Activated CD4-positive, alpha-beta T cell treated with anti-CD3 and anti-CD28 coated beads, Interleukin-2, amount 10 ng/mL, durations not matched to agents 24 days and 14 days (primary cell): ENCODE results near the gene MUC6. TPM values are rescaled to one million over a fixed set of nuclear protein-coding genes. Genes with fewer than 3 reads are reported as not detected.
A peak's percentile ranks its signal among the peaks of the same experiment; 100 is the strongest.

Experiments used
- DNase-seq: peaks from one replicate; pipeline ENCODE4 v3.0.0; 2022
- H3K27ac Mint-ChIP-seq: one replicate; pipeline ENCODE4 v1.8.0; 2022; ENCODE audit warnings: mild to moderate bottlenecking, mixed read lengths
- H3K27me3 Mint-ChIP-seq: one replicate; pipeline ENCODE4 v1.8.0; 2022; ENCODE audit warnings: mixed read lengths
- H3K36me3 Mint-ChIP-seq: one replicate; pipeline ENCODE4 v1.8.0; 2022; ENCODE audit warnings: low read depth, mild to moderate bottlenecking, mixed read lengths
- H3K4me1 Mint-ChIP-seq: one replicate; pipeline ENCODE4 v1.8.0; 2021; ENCODE audit warnings: mixed read lengths
- H3K4me3 Mint-ChIP-seq: one replicate; pipeline ENCODE4 v1.8.0; 2022; ENCODE audit warnings: mild to moderate bottlenecking, moderate library complexity, mixed read lengths
- H3K9me3 Mint-ChIP-seq: one replicate; pipeline ENCODE4 v1.8.0; 2021; ENCODE audit warnings: mixed read lengths
- intact Hi-C: fragments of 100-400 bp; cut with micrococcal nuclease; formaldehyde crosslinking; loops from one replicate; pipeline ENCODE4 v1.15.1; 2023
- total RNA-seq: library from RNA; stranded (reverse); gene quantifications from 2 replicates; pipeline ENCODE4 v1.2.3, GENCODE V29; 2022

Gene MUC6
- total RNA-seq, 1 donor from 2014 or later: not detected

DNA sequence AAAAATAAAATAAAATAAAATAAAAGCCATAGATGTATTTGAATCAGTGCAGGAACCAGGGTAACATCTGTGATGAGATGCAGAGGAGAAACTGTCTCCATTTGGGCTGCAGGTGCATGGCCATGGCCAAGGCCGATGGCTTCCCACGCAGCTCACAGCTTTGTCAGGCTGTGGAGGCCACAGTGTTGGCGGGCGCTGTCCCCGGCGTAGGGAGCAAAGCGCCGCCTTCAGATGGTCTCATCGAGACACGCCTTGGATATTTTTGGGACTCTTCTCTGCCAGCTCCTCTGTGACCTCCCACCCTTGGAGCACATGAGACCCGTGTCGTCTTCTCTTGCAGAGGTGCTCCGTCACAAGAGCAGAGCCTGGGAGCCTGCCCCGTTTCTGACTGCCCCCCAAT, 38.6 kb downstream of the MUC6 start:
- Mint-ChIP-seq H3K9me3 (no peaks in the 10 kb centered on the region), H3K36me3 (peaks cover 17% of the 10 kb centered on the region), H3K4me3 (no peak overlapping the region), H3K4me1 (peaks cover 5% of the 10 kb centered on the region), H3K27me3 (no peaks in the 10 kb centered on the region), H3K27ac (no peak overlapping the region)
- intact Hi-C loops: no loop called here
- no peak for DNase-seq

DNA sequence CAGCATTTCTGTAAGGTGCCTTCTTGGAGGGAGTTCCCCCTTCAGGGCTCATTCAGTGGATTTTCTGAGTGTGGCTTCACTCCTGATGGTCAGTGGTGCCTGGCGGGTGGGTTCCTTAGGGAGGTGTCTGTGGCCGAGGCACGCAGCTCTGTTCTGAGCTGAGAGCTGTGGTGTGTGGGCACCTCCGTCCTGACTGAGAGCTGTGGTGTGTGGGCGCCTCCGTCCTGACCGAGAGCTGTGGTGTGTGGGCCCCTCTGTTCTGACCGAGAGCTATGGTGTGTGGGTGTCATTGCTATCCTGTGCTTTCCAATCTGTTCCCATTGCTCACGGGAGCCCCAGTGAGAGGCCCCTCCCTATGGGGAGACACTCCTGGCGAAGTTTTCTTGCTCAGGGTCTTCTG, 39.8 kb downstream of the MUC6 start:
- intact Hi-C loops: no loop called here
- Mint-ChIP-seq H3K27me3 (no peaks in the 10 kb centered on the region), H3K9me3 (no peaks in the 10 kb centered on the region), H3K27ac (peak overlapping the region; percentile 42), H3K4me3 (no peak overlapping the region), H3K4me1 (peaks cover 5% of the 10 kb centered on the region), H3K36me3 (peaks cover 18% of the 10 kb centered on the region)
- no peak for DNase-seq

DNA sequence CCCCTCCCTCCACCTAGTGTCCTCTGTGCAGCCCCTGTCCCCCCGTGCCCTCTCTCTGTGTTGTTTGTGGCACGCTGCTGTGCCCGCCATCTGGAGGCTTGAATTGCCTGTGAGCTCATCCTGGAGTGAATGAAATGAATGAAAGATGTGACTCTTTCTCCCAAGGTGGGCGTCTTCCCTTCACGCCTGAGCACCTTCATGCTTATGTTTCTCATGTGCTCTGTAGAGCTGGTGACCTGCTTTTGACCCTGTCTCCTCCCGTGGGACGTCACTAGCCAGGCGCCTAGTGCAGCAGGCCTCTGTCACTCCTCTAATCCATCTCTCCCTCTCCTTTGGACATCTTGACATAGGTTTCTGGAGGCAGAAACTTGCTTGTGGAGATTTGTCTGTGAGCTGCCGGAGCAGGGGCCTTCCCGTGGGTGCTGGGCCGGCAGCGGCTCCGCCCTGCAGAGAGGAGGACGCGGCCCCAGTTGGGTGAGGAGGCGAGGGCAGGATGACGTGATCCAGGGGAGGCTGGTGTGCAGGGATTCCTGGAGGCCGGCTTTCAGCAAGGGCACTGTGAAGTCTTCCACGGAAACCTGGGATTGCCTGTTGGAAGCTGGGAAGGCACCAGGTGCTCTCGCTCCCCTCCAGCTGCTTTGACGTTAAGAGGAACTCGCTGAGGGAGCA, 40.6 kb downstream of the MUC6 start:
- no peak overlapping the region for H3K4me3 Mint-ChIP-seq
- no peak for DNase-seq

DNA sequence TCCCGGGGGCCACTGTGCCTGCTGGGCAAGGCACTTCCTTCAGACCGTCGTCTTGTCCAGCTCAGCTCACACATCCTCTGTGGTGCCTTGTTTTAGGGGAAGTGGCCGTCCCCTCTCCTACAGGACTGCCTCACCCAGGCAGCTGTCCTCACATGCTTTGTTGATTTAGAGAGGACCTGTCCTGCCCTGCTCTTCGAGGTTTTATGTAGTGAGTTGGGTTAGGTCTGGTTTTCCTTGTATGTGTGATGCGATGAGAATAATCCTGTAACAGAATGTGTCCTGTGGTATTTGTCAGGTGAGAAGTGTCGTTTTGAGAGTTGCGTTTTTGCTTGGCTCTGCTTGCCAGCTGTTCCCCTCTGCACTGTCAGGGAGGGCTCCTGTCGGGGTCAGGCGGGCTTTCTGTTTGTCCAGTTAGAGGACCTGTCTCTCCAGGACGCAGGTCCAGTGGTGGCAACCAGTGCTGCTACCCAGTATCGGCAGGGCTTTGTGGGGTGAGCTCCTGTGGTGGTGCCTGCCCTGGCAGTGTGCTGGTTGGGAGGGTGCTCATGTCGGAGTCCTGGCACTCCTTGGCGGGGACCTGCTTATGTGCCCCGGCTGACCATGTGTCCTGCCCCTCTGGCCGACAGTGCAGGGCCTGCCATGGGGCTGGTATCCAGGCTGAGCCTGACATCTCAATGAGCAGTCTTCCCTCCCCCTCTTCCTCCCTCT, 41.3 kb downstream of the MUC6 start:
- no peak for DNase-seq
- Mint-ChIP-seq H3K4me3 (no peak overlapping the region), H3K27me3 (no peaks in the 10 kb centered on the region), H3K27ac (no peak overlapping the region), H3K36me3 (peaks cover 18% of the 10 kb centered on the region), H3K4me1 (peaks cover 5% of the 10 kb centered on the region), H3K9me3 (no peaks in the 10 kb centered on the region)
- intact Hi-C loops: no loop called here

More for the DNA sequence above, 40.6 kb downstream of the MUC6 start:
- H3K36me3 Mint-ChIP-seq: peaks cover 21% of the 10 kb centered on the region
- peaks cover 5% of the 10 kb centered on the region for H3K4me1 Mint-ChIP-seq
- no peaks in the 10 kb centered on the region for H3K9me3 Mint-ChIP-seq
- no peaks in the 10 kb centered on the region for H3K27me3 Mint-ChIP-seq
- intact Hi-C loops: no loop called here
- peak overlapping the region; percentile 84 for H3K27ac Mint-ChIP-seq

DNA sequence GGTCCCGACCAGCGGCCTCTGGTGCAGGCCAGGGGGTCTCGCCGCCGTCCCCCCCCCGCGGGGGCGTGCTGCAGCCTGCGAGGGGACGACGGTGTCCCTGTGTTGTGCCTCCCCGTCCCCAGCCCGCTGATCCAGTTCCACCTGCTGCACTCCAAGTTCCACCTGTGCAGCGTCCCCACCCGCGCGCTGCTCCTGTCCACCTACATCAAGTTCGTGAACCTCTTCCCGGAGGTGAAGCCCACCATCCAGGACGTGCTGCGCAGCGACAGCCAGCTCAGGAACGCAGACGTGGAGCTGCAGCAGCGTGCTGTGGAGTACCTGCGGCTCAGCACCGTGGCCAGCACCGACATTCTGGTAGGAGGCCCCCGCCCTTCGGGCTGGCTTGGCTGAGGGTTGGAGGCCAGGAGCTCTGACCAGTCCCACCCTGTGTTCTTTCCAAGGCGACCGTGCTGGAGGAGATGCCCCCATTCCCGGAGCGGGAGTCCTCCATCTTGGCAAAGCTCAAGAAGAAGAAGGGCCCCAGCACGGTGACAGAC, 42.8 kb downstream of the MUC6 start:
- Mint-ChIP-seq H3K27ac (no peak overlapping the region), H3K4me1 (peaks cover 5% of the 10 kb centered on the region), H3K4me3 (no peak overlapping the region), H3K36me3 (peaks cover 18% of the 10 kb centered on the region), H3K9me3 (no peaks in the 10 kb centered on the region), H3K27me3 (no peaks in the 10 kb centered on the region)
- intact Hi-C loops: no loop called here
- DNase-seq: no peak

DNA sequence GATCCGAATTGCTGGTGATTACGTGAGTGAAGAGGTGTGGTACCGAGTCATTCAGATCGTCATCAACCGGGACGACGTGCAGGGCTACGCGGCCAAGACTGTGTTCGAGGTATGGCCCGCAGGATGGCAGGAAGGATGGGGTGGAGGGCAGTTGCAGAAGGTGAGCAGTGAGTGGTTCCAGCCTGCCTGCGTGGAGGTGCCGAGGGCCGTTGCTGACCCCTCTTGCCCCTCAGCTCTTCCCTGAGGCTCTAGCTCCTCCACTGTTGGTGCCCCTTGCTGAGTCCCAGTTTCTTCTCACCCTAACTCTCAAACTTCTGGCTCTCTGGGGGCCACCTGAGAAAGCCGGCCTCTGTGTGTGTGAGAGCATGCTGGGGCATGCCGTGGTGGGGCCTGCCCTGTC, 43.9 kb downstream of the MUC6 start:
- Mint-ChIP-seq H3K27ac (no peak overlapping the region), H3K36me3 (peaks cover 21% of the 10 kb centered on the region), H3K9me3 (no peaks in the 10 kb centered on the region), H3K4me3 (no peak overlapping the region), H3K27me3 (no peaks in the 10 kb centered on the region), H3K4me1 (peaks cover 5% of the 10 kb centered on the region)
- intact Hi-C loops: no loop called here
- DNase-seq: no peak

DNA sequence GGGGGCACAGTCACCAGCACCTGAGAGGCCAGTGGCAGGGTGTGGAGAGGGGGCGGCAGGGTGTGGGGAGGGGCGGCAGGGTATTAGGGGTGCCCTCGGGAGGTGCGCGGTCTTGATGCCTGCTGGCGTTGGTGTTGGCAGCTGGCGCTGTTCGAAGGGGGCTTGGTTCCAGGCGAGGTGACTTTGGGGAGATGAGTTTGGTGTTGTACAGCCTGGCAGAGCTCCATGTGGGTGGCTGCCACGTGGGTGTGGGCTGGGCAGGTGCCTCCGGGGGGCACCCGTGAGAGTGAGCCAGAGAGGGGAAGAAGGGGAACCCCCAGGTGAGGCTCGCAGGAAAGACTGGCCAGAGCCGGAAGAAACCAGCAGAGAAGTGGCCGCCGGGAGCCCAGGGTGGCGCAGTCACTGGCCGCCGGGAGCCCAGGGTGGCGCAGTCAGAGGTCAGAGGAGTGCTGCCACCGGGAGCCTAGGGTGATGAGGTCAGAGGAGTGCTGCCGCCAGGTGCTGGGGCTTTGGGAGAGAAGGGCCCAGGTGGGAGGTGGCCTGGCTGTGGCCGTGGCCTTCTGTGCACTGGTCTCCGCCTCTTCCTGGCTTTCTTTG, 44.7 kb downstream of the MUC6 start:
- Mint-ChIP-seq H3K4me3 (no peak overlapping the region), H3K4me1 (peaks cover 4% of the 10 kb centered on the region), H3K9me3 (no peaks in the 10 kb centered on the region), H3K27me3 (no peaks in the 10 kb centered on the region), H3K27ac (no peak overlapping the region), H3K36me3 (peaks cover 21% of the 10 kb centered on the region)
- intact Hi-C loops: no loop called here
- DNase-seq: no peak

DNA sequence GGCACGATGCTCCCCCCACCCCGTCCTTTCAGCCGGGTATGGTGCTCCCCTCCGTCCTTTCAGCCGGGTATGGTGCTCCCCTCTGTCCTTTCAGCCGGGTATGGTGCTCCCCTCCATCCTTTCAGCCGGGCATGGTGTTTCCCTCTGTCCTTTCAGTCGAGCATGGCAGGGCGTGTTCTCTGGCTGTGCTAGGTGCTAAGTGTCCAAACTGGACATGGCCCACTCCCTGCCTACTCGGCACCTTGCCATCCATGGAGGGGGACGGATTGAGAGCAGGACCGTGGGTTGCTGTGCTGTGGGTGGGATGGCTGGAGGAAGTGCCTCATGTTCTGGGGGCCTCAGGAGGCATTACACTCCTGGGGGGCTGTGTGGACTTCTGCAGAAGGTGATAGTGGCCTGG, 45.5 kb downstream of the MUC6 start:
- no peak for DNase-seq
- Mint-ChIP-seq H3K27me3 (no peaks in the 10 kb centered on the region), H3K4me3 (no peak overlapping the region), H3K4me1 (peaks cover 3% of the 10 kb centered on the region), H3K9me3 (no peaks in the 10 kb centered on the region), H3K27ac (peak overlapping the region; percentile 43), H3K36me3 (peaks cover 19% of the 10 kb centered on the region)
- intact Hi-C loops: no loop called here

DNA sequence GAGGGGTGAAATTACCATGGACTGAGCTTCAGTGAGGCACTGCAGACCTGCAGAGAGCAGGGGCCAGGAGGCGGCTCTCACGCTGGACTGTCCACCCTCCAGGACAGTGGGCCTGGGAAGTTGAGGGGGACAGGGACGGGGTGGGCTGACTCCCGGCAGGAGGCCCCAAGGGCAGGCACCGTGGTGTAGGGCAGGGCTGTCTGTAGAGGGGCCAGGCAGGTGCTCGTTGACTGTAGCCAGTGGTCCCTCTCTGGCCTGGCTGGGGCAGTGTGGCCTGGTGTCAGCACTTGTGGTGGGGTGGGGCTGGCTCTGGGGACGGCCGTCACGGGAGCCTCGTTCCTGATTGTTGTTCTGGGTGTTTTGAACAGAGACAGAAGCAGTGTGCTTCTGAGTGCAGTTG, 46.4 kb downstream of the MUC6 start:
- Mint-ChIP-seq H3K36me3 (peaks cover 13% of the 10 kb centered on the region), H3K27ac (no peak overlapping the region), H3K27me3 (no peaks in the 10 kb centered on the region), H3K4me3 (no peak overlapping the region), H3K9me3 (no peaks in the 10 kb centered on the region), H3K4me1 (no peaks in the 10 kb centered on the region)
- intact Hi-C loops: no loop called here
- DNase-seq: no peak

DNA sequence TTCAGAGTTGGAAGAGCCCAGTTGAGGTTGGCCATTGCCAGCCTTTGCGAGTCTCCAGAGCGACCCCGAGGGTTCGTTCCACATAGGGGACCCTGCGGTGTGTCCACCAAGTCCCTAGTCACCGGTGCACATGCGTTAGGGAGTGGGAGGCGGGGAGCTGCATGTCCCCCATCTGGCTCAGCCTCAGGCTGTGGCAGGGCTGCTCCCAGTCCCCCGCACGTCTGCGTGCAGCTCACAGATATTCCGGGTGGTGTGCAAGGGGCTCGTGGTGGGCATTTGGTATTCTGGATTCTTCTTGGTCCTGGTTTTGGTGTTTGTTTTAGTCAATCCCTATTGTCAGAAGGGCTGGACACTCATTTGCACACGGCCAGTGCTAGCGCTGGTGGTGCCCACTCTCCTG, 48.8 kb downstream of the MUC6 start:
- H3K4me3 Mint-ChIP-seq: no peak overlapping the region
- intact Hi-C loops: no loop called here
- H3K36me3 Mint-ChIP-seq: peaks cover 17% of the 10 kb centered on the region

DNA sequence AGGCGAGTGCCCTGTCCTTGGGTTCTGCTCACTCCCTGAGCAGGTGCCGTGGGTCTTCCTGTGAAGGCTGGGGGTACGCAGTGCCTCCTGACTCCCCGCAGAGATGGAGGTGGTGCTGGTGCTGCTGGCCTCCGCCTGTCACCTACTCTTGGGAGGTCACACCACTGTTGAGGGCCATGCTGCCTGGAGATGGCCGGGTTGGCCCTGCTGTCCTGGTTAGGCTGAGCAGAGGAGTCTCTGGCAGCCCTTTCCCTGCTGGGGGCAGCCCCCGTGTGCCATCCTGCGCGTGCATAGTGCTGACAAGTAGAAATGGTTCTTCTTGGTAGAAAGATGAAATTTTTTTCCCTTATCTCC, 49.6 kb downstream of the MUC6 start:
- no peak overlapping the region for H3K27ac Mint-ChIP-seq
- H3K36me3 Mint-ChIP-seq: peaks cover 16% of the 10 kb centered on the region
- intact Hi-C loops: no loop called here
- H3K4me3 Mint-ChIP-seq: no peak overlapping the region
- DNase-seq: no peak
- H3K4me1 Mint-ChIP-seq: no peaks in the 10 kb centered on the region
- no peaks in the 10 kb centered on the region for H3K9me3 Mint-ChIP-seq
- no peaks in the 10 kb centered on the region for H3K27me3 Mint-ChIP-seq

More for the DNA sequence above, 48.8 kb downstream of the MUC6 start:
- H3K27ac Mint-ChIP-seq: no peak overlapping the region
- no peaks in the 10 kb centered on the region for H3K9me3 Mint-ChIP-seq
- no peaks in the 10 kb centered on the region for H3K4me1 Mint-ChIP-seq
- H3K27me3 Mint-ChIP-seq: no peaks in the 10 kb centered on the region
- no peak for DNase-seq

DNA sequence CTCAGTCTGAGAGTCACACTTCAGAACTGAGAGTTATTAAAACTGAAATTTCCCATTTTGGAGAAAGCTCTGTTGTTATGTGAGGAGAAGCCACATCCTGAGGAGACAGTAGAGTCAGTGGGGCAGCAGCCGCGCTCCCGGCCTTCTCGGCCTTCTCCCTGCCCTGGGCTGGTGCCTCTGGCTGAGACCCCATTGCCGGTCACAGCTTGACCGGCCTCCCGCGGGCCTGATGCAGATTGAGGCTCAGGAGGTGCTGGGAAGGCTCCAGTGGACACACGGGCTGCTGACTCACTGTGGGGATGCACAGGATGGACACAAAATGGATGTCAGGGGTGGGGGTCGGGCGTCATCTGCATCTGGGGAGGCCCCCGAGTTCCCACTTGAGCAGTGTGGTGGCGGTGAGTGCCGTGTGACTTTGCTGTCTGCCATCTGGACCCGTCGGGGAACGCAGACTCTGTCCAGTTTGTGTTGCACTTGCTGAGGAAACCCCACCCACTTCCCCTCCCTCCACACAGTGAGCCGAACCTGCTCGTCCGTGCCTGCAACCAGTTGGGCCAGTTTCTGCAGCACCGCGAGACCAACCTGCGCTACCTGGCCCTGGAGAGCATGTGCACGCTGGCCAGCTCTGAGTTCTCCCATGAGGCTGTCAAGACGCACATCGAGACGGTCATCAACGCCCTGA, 50.1 kb downstream of the MUC6 start:
- H3K36me3 Mint-ChIP-seq: peaks cover 16% of the 10 kb centered on the region
- DNase-seq: no peak
- no peak overlapping the region for H3K4me3 Mint-ChIP-seq
- intact Hi-C loops: no loop called here
- no peak overlapping the region for H3K27ac Mint-ChIP-seq
- no peaks in the 10 kb centered on the region for H3K27me3 Mint-ChIP-seq
- no peaks in the 10 kb centered on the region for H3K4me1 Mint-ChIP-seq
- H3K9me3 Mint-ChIP-seq: no peaks in the 10 kb centered on the region

DNA sequence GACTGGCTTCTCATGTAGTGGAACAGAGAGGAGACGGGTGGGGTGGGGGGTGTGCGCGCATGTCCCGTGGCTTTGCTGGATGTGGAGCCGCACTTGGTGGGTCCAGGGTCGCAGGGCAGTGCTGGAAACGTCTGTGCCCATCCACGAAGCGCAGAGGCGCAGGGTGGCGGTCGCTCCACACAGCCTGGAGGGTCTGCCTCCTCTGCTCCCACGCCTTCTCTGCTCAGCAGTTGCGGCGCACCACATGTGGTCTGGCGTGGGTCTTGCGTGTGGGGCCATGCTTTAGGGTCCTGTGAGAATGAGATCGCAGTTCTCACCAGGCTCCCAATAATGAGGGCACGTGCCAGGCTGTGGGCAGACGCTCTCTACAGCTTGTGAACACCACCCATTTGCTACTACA, 50.7 kb downstream of the MUC6 start:
- no peak overlapping the region for H3K4me3 Mint-ChIP-seq
- intact Hi-C loops: no loop called here
- no peak for DNase-seq
- no peaks in the 10 kb centered on the region for H3K27me3 Mint-ChIP-seq
- H3K36me3 Mint-ChIP-seq: peaks cover 15% of the 10 kb centered on the region
- H3K4me1 Mint-ChIP-seq: no peaks in the 10 kb centered on the region
- no peaks in the 10 kb centered on the region for H3K9me3 Mint-ChIP-seq
- H3K27ac Mint-ChIP-seq: no peak overlapping the region

DNA sequence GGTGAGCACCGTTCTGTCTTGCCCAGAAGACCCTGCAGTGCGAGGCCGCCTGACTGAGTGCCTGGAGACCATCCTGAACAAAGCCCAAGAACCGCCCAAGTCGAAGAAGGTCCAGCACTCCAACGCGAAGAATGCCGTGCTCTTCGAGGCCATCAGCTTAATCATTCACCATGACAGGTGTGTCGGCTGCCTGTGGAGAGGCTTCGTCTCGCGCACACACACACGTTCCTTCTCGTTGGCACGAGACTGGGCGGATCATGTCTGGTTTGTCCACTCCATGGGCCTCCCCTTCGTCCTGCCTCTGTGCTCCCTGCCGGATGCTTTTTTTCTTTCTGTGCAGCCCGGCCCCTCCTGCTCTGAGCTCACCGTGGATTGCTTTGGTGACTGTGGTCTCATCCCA, 51.1 kb downstream of the MUC6 start:
- no peak overlapping the region for H3K4me3 Mint-ChIP-seq

More for the DNA sequence above, 51.1 kb downstream of the MUC6 start:
- Mint-ChIP-seq H3K36me3 (peaks cover 17% of the 10 kb centered on the region), H3K27ac (no peak overlapping the region), H3K9me3 (no peaks in the 10 kb centered on the region), H3K4me1 (no peaks in the 10 kb centered on the region), H3K27me3 (no peaks in the 10 kb centered on the region)
- no peak for DNase-seq
- intact Hi-C loops: no loop called here
